Upper lobe of left lung (tissue), 6 donors: ENCODE data around the gene ROPN1L. TPM values are rescaled to one million over a fixed set of nuclear protein-coding genes. Genes with fewer than 3 reads are reported as not detected.

Source experiments
- ATAC-seq, 2 donors: fragments of 200-7000 bp; cut with Tn5 transposase; one replicate each; pipeline ENCODE4 v1.9.1; 2022; ENCODE audit warnings: mild to moderate bottlenecking in 2 of 2, moderate library complexity in 2 of 2; ENCODE audit not compliant: low FRiP score in 2 of 2
- DNase-seq, 2 donors: peaks; one replicate each; pipeline ENCODE4 v3.0.0-alpha.2; 2019 to 2020
- H3K27ac ChIP-seq, 4 donors: fragments of 200-600 bp; sonication (generic); one replicate each; pipeline ENCODE4 v1.5.1; 2016 to 2019
- H3K27me3 ChIP-seq, 4 donors: fragments of 200-600 bp; sonication (generic); one replicate each; pipeline ENCODE4 v1.5.1; 2017 to 2019
- H3K36me3 ChIP-seq, 4 donors: fragments of 200-600 bp; sonication (generic); one replicate each; pipeline ENCODE4 v1.5.1; 2016 to 2019
- H3K4me1 ChIP-seq, 4 donors: fragments of 200-600 bp; sonication (generic); one replicate each; pipeline ENCODE4 v1.5.1; 2018 to 2019
- H3K4me3 ChIP-seq, 4 donors: fragments of 200-600 bp; sonication (generic); one replicate each; pipeline ENCODE4 v1.5.1; 2017 to 2019; ENCODE audit warnings: mild to moderate bottlenecking in 2 of 4, moderate library complexity in 1 of 4
- H3K9me3 ChIP-seq, 4 donors: fragments of 200-600 bp; sonication (generic); one replicate each; pipeline ENCODE4 v1.5.1; 2018 to 2019
- EP300 ChIP-seq, 4 donors: sonication (generic); formaldehyde crosslinking; IDR thresholded peaks; one replicate each; pipeline ENCODE4 v1.5.1; 2017; ENCODE audit warnings: antibody characterized with exemption in 4 of 4, control low read depth in 2 of 4
- POLR2A ChIP-seq, 4 donors: fragments of 450-650 bp; IDR thresholded peaks; one replicate each; pipeline ENCODE4 v1.5.1; 2016 to 2017; ENCODE audit warnings: antibody characterized with exemption in 4 of 4, mild to moderate bottlenecking in 2 of 4
- POLR2AphosphoS5 ChIP-seq, 2 donors: sonication (generic); formaldehyde crosslinking; IDR thresholded peaks; one replicate each; pipeline ENCODE4 v1.5.1; 2017; ENCODE audit warnings: antibody characterized with exemption in 2 of 2
- WGBS, 2 donors: methylation state at CpG; one replicate each; pipeline ENCODE4 v1.1.5; 2017 to 2018; 5-methylcytosine and 5-hydroxymethylcytosine counted together
- total RNA-seq, 6 donors: library from RNA; depleted of rRNA in 4 of 6; stranded (reverse); fragments of >200 nt in 4 of 6; gene quantifications; one replicate each; pipeline versions ENCODE4 v1.1.0 to v1.2.1, GENCODE V29; 2016 to 2021
- TF ChIP-seq, protein P1 (sequence below), 6 experiments: fragments of 450-650 bp in 4 of 6; fragments of 200-600 bp in 2 of 6; sonication (generic) in 2 of 6; IDR thresholded peaks; one replicate each; pipeline ENCODE4 v1.5.1; 2016 to 2019; ENCODE audit warnings: antibody characterized with exemption in 6 of 6
- donor health status: DM: no; HTN: no; CAD: no; lungs with moderate emphysema.
- donor health status: DM: no; HTN: yes; CAD: no; lungs with severe emphysema.

The ROPN1L gene
- total RNA-seq, 6 donors from 2014 or later: 0.89 to 70.3 (median 13.6) TPM

DNA sequence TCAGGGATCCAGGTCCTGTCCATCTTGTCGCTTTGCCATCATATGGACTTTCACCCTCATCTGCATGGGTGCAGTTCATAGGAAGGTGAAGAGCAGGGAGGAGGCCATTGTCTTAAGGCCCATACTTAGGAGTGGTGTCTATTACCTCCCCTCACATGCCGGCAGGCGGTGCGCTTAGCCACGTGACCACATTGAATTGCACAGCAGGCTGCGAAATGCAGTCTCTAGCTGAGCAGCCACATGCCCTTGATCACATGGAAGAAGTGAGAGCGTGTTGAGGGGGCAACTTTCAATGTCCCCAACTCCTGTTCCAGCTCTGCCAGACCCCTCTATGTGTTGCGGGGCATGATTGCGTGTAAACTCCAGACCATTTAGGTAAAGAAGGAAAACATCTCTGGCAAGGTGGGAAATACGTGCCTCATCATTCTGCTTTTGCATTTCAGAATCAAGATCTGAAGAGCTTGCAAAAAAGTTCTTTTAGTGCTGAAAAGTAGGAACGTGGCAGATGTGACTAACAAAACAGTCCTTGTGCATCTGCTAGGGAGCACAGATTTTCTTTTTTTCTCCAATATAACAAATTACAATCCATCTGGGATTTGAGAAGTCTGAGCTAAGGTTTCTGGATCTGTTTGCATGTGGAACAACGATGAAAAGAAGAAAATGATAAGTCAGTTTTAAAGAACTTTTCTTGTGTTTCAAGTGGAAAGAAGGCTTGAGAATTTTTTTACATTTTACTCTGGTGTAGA lies 34.4 kb downstream of the ROPN1L start:
- ATAC-seq (no peak), DNase-seq (no peak)
- TF ChIP-seq POLR2A (IDR thresholded peaks at IDR 0.05) (no peak), EP300 (IDR thresholded peaks at IDR 0.05) (no peak), POLR2AphosphoS5 (IDR thresholded peaks at IDR 0.05) (no peak)
- TF ChIP-seq, protein P1, sequence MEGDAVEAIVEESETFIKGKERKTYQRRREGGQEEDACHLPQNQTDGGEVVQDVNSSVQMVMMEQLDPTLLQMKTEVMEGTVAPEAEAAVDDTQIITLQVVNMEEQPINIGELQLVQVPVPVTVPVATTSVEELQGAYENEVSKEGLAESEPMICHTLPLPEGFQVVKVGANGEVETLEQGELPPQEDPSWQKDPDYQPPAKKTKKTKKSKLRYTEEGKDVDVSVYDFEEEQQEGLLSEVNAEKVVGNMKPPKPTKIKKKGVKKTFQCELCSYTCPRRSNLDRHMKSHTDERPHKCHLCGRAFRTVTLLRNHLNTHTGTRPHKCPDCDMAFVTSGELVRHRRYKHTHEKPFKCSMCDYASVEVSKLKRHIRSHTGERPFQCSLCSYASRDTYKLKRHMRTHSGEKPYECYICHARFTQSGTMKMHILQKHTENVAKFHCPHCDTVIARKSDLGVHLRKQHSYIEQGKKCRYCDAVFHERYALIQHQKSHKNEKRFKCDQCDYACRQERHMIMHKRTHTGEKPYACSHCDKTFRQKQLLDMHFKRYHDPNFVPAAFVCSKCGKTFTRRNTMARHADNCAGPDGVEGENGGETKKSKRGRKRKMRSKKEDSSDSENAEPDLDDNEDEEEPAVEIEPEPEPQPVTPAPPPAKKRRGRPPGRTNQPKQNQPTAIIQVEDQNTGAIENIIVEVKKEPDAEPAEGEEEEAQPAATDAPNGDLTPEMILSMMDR (IDR thresholded peaks at IDR 0.05): no peak
- H3K27me3 ChIP-seq: no peaks in the 10 kb centered on the region
- H3K4me3 ChIP-seq: no peak overlapping the region
- no peaks in the 10 kb centered on the region for H3K36me3 ChIP-seq
- peaks cover 0 to 4% (median 2%) of the 10 kb centered on the region in 4 donors for H3K9me3 ChIP-seq
- no peak overlapping the region for H3K27ac ChIP-seq
- no peaks in the 10 kb centered on the region for H3K4me1 ChIP-seq
- WGBS, 2 donors: 93 to 95% methylated on average over 9 to 12 of the region's 12 CpGs

DNA sequence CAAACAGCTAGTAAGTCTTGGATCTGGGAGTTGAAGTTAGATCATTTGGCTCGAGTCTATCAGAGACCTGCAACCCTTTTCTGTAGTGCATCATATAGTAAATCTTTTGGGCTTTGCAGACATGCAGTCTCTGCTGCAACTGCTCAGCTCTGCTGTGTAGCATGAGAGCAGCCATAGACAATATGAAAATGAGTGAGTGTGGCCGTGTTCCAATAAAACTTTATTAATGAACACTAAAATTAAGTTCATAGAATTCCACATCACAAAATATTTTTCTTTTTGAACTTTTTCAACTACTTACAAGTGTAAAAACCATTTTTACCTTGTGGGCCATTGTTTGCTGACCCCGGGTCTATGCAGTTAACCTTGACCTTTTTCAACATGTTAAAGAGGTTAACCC lies 35.2 kb downstream of the ROPN1L start:
- H3K36me3 ChIP-seq: no peaks in the 10 kb centered on the region
- no peaks in the 10 kb centered on the region for H3K4me1 ChIP-seq
- DNase-seq (no peak), ATAC-seq (no peak)
- H3K4me3 ChIP-seq: no peak overlapping the region
- H3K27ac ChIP-seq: no peak overlapping the region
- whole genome bisulfite sequencing, 2 donors: 79 to 93% methylated on average over 3 of the region's 3 CpGs
- TF ChIP-seq EP300 (IDR thresholded peaks at IDR 0.05) (no peak), POLR2AphosphoS5 (IDR thresholded peaks at IDR 0.05) (no peak)
- TF ChIP-seq, protein P1 (IDR thresholded peaks at IDR 0.05): no peak
- no peaks in the 10 kb centered on the region for H3K27me3 ChIP-seq
- peaks cover 0 to 4% (median 2%) of the 10 kb centered on the region in 4 donors for H3K9me3 ChIP-seq

DNA sequence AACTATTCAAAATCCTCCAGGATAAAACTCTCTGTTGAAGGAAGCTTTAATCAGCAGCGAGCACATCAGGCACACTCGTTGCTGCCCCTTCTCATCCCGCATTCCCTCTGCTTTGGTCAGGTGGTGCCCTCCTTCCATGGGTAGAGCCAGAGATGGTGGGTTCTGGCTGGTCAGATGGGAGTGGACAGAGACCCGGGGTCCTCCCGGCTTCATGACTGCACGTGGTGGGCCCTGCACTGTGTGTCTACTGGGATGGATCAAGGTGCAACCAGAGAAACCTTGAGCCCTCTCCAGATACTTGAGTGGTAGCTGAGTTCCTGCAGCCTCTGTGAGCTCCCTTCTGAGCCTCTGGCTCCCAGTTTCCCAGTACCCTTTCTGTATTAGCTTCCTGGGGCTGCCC lies 36.3 kb downstream of the ROPN1L start:
- no peak overlapping the region for H3K27ac ChIP-seq
- H3K9me3 ChIP-seq: peaks cover 0 to 4% (median 2%) of the 10 kb centered on the region in 4 donors
- no peaks in the 10 kb centered on the region for H3K36me3 ChIP-seq
- no peak for DNase-seq
- H3K4me1 ChIP-seq: no peaks in the 10 kb centered on the region
- WGBS, 2 donors: 91 to 94% methylated on average over 3 to 6 of the region's 6 CpGs
- no peaks in the 10 kb centered on the region for H3K27me3 ChIP-seq
- no peak for TF ChIP-seq POLR2A (IDR thresholded peaks at IDR 0.05)
- ATAC-seq: no peak
- no peak overlapping the region for H3K4me3 ChIP-seq

DNA sequence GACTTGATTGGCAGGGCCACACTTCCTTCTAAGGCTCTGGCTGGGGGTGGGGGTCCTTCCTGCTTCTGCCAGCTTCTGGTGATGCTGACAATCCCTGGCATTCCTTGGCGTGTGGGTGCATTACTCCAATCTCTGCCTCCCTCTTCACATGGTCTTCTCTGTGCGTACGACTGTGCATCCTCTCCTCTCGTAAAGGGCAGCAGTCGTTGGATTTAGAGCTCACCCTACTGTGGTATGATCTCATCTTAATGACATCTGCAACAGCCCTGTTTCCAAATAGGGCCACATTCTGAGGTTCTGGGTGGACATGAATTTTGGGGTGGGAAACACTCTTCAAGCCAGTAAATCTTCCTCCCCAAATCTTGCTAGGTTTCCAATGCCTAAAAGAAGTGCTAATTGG lies 36.8 kb downstream of the ROPN1L start:
- no peak for DNase-seq
- WGBS, 2 donors: 76 to 77% methylated on average over 5 of the region's 5 CpGs
- Histone ChIP-seq H3K36me3 (no peaks in the 10 kb centered on the region), H3K27ac (no peak overlapping the region), H3K9me3 (peaks cover 0 to 4% (median 2%) of the 10 kb centered on the region in 4 donors), H3K4me3 (no peak overlapping the region), H3K4me1 (no peaks in the 10 kb centered on the region), H3K27me3 (no peaks in the 10 kb centered on the region)
- no peak for TF ChIP-seq POLR2AphosphoS5 (IDR thresholded peaks at IDR 0.05)
- TF ChIP-seq, protein P1 (IDR thresholded peaks at IDR 0.05): no peak
- ATAC-seq: no peak

DNA sequence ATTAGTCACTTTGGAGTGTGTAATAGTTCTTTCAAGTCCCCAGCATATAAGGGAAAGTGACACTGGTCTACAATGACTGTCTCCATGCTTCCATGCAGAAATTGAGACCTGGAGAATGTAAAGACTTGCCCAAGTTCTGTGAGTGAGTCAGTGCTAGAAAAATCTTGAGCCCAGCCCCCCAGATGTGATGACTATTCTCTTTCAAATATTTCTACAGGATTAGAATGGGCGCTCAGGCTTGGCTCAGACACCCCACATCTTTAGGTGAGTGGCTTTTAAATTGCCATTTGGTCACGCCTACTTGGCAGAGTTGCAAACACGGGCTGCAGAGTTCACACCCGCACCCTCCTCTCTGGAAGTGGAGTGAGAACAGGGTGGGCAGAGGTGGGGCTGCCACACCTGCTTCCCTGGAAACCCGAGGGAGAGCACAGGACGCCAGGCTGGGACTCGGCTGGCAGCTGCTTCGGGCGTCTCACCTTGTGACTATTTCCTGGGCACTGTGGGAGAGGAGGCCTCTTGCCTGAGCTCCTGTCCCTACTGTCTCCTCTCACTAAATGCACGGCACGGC lies 37.6 kb downstream of the ROPN1L start:
- Histone ChIP-seq H3K9me3 (peaks cover 0 to 4% (median 2%) of the 10 kb centered on the region in 4 donors), H3K4me3 (no peak overlapping the region), H3K4me1 (no peaks in the 10 kb centered on the region), H3K27me3 (no peaks in the 10 kb centered on the region), H3K36me3 (no peaks in the 10 kb centered on the region), H3K27ac (no peak overlapping the region)
- DNase-seq (peak; percentile 31 to 34), ATAC-seq (peak in 1 of 2 donors; percentile 54)
- WGBS, 2 donors: 65 to 67% methylated on average over 9 to 11 of the region's 11 CpGs
- TF ChIP-seq, protein P1 (IDR thresholded peaks at IDR 0.05): no peak
- no peak for TF ChIP-seq EP300 (IDR thresholded peaks at IDR 0.05)
- no peak for TF ChIP-seq POLR2A (IDR thresholded peaks at IDR 0.05)
- no peak for TF ChIP-seq POLR2AphosphoS5 (IDR thresholded peaks at IDR 0.05)
